Fibroblast of lung (primary cell): ENCODE results near the gene CTRB1.

Experiments
- EZH2 ChIP-seq: IDR thresholded peaks from 2 replicates; pipeline ENCODE4 v1.5.1; 2012; ENCODE audit warnings: low read length, control low read depth, mild to moderate bottlenecking; ENCODE audit errors: missing control alignments
- TF ChIP-seq, protein P1 (sequence below), 2 donors: IDR thresholded peaks in 1 of 2; conservative IDR thresholded peaks in 1 of 2; 1 replicate in 1 of 2; 2 replicates in 1 of 2; pipeline ENCODE4 v1.5.1; 2011 to 2012; ENCODE audit warnings: low read length in 2 of 2, control low read depth in 1 of 2, inconsistent platforms in 1 of 2, low read depth in 1 of 2, mild to moderate bottlenecking in 1 of 2

- TF ChIP-seq, protein P1, sequence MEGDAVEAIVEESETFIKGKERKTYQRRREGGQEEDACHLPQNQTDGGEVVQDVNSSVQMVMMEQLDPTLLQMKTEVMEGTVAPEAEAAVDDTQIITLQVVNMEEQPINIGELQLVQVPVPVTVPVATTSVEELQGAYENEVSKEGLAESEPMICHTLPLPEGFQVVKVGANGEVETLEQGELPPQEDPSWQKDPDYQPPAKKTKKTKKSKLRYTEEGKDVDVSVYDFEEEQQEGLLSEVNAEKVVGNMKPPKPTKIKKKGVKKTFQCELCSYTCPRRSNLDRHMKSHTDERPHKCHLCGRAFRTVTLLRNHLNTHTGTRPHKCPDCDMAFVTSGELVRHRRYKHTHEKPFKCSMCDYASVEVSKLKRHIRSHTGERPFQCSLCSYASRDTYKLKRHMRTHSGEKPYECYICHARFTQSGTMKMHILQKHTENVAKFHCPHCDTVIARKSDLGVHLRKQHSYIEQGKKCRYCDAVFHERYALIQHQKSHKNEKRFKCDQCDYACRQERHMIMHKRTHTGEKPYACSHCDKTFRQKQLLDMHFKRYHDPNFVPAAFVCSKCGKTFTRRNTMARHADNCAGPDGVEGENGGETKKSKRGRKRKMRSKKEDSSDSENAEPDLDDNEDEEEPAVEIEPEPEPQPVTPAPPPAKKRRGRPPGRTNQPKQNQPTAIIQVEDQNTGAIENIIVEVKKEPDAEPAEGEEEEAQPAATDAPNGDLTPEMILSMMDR (conservative IDR thresholded peaks at IDR 0.05 in 1 of 2, IDR thresholded peaks at IDR 0.05 in 1 of 2; ENCODE audit: low read depth in 1 of 2, low read length in 2 of 2): no peak
- TF ChIP-seq EZH2: no peak
These were observed 16.7 kb upstream of the CTRB1 start for GRCh38 chr16:75202069-75202590.
